Liver (tissue), 9 donors: ENCODE data around the gene RIIAD1. TPM values are rescaled to one million over a fixed set of nuclear protein-coding genes. Genes with fewer than 3 reads are reported as not detected.

Source experiments
- DNase-seq: peaks from one replicate; pipeline ENCODE4 v3.0.0-alpha.2; 2017; ENCODE audit warnings: low spot score
- H3K27ac ChIP-seq, 2 donors: one replicate each; pipeline ENCODE4 v1.7.0; 2013; ENCODE audit warnings: inconsistent platforms in 2 of 2, low read length in 2 of 2, control low read depth in 1 of 2, low read depth in 1 of 2, mild to moderate bottlenecking in 1 of 2
- H3K27me3 ChIP-seq, 4 donors: one replicate each; pipeline versions ENCODE4 v1.6.1 to v1.7.0; 2013; ENCODE audit warnings: low read length in 3 of 4, inconsistent platforms in 1 of 4, mild to moderate bottlenecking in 1 of 4, moderate library complexity in 1 of 4; ENCODE audit not compliant: control insufficient read depth in 4 of 4, insufficient read depth in 4 of 4
- H3K36me3 ChIP-seq, 4 donors: one replicate each; pipeline versions ENCODE4 v1.6.1 to v1.7.0; 2013; ENCODE audit warnings: low read length in 3 of 4, mild to moderate bottlenecking in 3 of 4, low read depth in 1 of 4, moderate library complexity in 1 of 4; ENCODE audit not compliant: control insufficient read depth in 4 of 4, insufficient read depth in 3 of 4
- H3K4me1 ChIP-seq, 4 donors: one replicate each; pipeline versions ENCODE4 v1.6.1 to v1.7.0; 2013; ENCODE audit warnings: low read length in 3 of 4, mild to moderate bottlenecking in 3 of 4, moderate library complexity in 1 of 4; ENCODE audit not compliant: control insufficient read depth in 4 of 4, insufficient read depth in 4 of 4
- H3K4me3 ChIP-seq, 3 donors: one replicate each; pipeline versions ENCODE4 v1.6.1 to v1.7.0; 2013; ENCODE audit warnings: low read length in 3 of 3, control low read depth in 1 of 3, low read depth in 1 of 3, mild to moderate bottlenecking in 1 of 3
- H3K9ac ChIP-seq, 2 donors: one replicate each; pipeline ENCODE4 v1.7.0; 2013; ENCODE audit warnings: low read length in 2 of 2, mild to moderate bottlenecking in 2 of 2, moderate library complexity in 2 of 2, control low read depth in 1 of 2, low read depth in 1 of 2
- H3K9me3 ChIP-seq, 4 donors: one replicate each; pipeline versions ENCODE4 v1.6.1 to v1.7.0; 2013; ENCODE audit warnings: low read length in 3 of 4; ENCODE audit not compliant: control insufficient read depth in 4 of 4
- ATF3 ChIP-seq: IDR thresholded peaks from 2 replicates; pipeline ENCODE4 v1.6.1; 2016; ENCODE audit warnings: antibody characterized with exemption
- CTCF ChIP-seq: fragments of 150-350 bp; IDR thresholded peaks from 2 replicates; pipeline ENCODE4 v1.5.1; 2017; ENCODE audit warnings: improper control_type of control experiment, low read depth, low read length; ENCODE audit not compliant: missing input control
- EGR1 ChIP-seq, 2 donors: IDR thresholded peaks; 2 replicates each; pipeline ENCODE4 v1.6.1; 2016 to 2018; ENCODE audit warnings: antibody characterized with exemption in 2 of 2, low read depth in 2 of 2
- FOXA1 ChIP-seq: IDR thresholded peaks from 2 replicates; pipeline ENCODE4 v1.6.1; 2016; ENCODE audit warnings: antibody characterized with exemption
- FOXA2 ChIP-seq: IDR thresholded peaks from 2 replicates; pipeline ENCODE4 v1.6.1; 2016; ENCODE audit warnings: antibody characterized with exemption
- GABPA ChIP-seq, 2 donors: IDR thresholded peaks in 1 of 2; conservative IDR thresholded peaks in 1 of 2; 2 replicates each; pipeline ENCODE4 v1.6.1; 2016; ENCODE audit warnings: antibody characterized with exemption in 2 of 2, mild to moderate bottlenecking in 1 of 2, moderate library complexity in 1 of 2
- HNF4A ChIP-seq, 2 donors: conservative IDR thresholded peaks; 2 replicates each; pipeline ENCODE4 v1.6.1; 2016; ENCODE audit warnings: antibody characterized with exemption in 2 of 2, mild to moderate bottlenecking in 2 of 2
- HNF4G ChIP-seq: IDR thresholded peaks from 2 replicates; pipeline ENCODE4 v1.6.1; 2016; ENCODE audit warnings: antibody characterized with exemption
- NR2F2 ChIP-seq: IDR thresholded peaks from 2 replicates; pipeline ENCODE4 v1.6.1; 2016; ENCODE audit warnings: antibody characterized with exemption
- RAD21 ChIP-seq, 2 donors: IDR thresholded peaks; 2 replicates each; pipeline ENCODE4 v1.6.1; 2016; ENCODE audit warnings: antibody characterized with exemption in 2 of 2, mild to moderate bottlenecking in 2 of 2
- REST ChIP-seq: IDR thresholded peaks from 2 replicates; pipeline ENCODE4 v1.6.1; 2016; ENCODE audit warnings: antibody characterized with exemption, mild to moderate bottlenecking
- RXRA ChIP-seq, 2 donors: IDR thresholded peaks; 2 replicates each; pipeline ENCODE4 v1.6.1; 2017 to 2018; ENCODE audit warnings: antibody characterized with exemption in 2 of 2, mild to moderate bottlenecking in 1 of 2
- SP1 ChIP-seq: IDR thresholded peaks from 2 replicates; pipeline ENCODE4 v1.6.1; 2018; ENCODE audit warnings: antibody characterized with exemption, mild to moderate bottlenecking
- TAF1 ChIP-seq: conservative IDR thresholded peaks from 2 replicates; pipeline ENCODE4 v1.6.1; 2016; ENCODE audit warnings: antibody characterized with exemption, mild to moderate bottlenecking
- ZBTB33 ChIP-seq: IDR thresholded peaks from 2 replicates; pipeline ENCODE4 v1.6.1; 2016; ENCODE audit warnings: antibody characterized with exemption
- WGBS: extraction: QIAGEN DNeasy Blood & Tissue Kit; methylation state at CpG from one replicate; pipeline ENCODE4 v1.1.7; 2013; 5-methylcytosine and 5-hydroxymethylcytosine counted together
- polyA plus RNA-seq, 2 donors: library from polyadenylated mRNA; stranded (reverse) in 1 of 2; unstranded in 1 of 2; fragments of 200-250 nt in 1 of 2; fragments of >200 nt in 1 of 2; fragmentation: Nextera tagmentation in 1 of 2; extraction: Ambion mirVana in 1 of 2; gene quantifications; one replicate each; pipeline versions ENCODE4 v1.2.1 to v1.2.3, GENCODE V29; 2013 to 2015
- total RNA-seq, 2 donors: library from RNA; depleted of rRNA; stranded (reverse); fragments of >200 nt; gene quantifications; one replicate each; pipeline ENCODE4 v1.2.3, GENCODE V29; 2014
- donor health status: healthy.
- donor health status: healthy.
- donor health status: healthy.
- donor health status: healthy.
- donor health status: healthy.

The RIIAD1 gene
- total and polyA plus RNA-seq, 4 donors, result not detected

DNA sequence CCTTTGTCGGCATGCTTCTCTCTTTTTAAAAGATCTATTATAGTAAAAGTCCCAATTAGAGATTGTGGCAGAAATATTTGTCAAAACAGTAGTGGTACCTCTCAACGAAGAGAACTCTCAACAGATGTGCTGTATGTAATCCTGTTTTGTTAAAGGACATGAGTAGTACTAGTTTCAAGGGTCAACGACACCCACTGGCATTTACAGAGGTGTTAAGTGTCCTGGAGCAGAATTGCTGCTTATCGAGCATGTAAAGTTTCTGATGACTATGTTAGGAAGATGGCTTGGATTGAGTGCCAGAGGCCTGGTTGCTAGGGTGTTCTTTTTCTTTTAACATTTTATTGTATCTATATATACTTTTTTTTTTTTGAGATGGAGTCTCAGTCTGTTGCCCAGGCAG lies 31.8 kb upstream of the RIIAD1 start (continued):
- no peak for TF ChIP-seq REST

DNA sequence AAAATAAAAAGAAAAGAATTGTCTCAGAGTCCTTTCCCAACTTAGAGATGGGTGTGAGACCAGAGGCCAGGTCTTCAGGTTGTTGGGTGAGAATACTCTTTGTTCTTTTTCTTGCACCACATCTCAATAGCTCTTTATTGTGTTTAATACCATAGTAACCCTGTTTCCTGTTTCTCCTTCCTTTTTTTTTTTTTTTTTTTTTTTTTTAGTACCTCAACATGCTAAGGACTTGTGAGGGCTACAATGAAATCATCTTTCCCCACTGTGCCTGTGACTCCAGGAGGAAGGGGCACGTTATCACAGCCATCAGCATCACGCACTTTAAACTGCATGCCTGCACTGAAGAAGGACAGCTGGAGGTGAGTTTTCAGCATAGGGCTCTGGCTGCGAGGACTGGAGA lies 29.1 kb upstream of the RIIAD1 start:
- Histone ChIP-seq H3K36me3 (peaks cover 2 to 20% (median 11%) of the 10 kb centered on the region in 4 donors), H3K9me3 (no peaks in the 10 kb centered on the region), H3K9ac (no peak overlapping the region), H3K27ac (no peak overlapping the region), H3K4me1 (peaks cover 0 to 3% (median under 1%) of the 10 kb centered on the region in 4 donors), H3K4me3 (no peak overlapping the region), H3K27me3 (no peaks in the 10 kb centered on the region)
- no peak for DNase-seq
- WGBS, result 91% methylated on average over 3 of the region's 3 CpGs
- no peak for TF ChIP-seq HNF4A (conservative IDR thresholded peaks at IDR 0.05)
- no peak for TF ChIP-seq RAD21 (IDR thresholded peaks at IDR 0.05)
- no peak for TF ChIP-seq SP1
- TF ChIP-seq GABPA (IDR thresholded peaks at IDR 0.05 in 1 of 2, conservative IDR thresholded peaks at IDR 0.05 in 1 of 2), result no peak
- TF ChIP-seq TAF1, result no peak
- no peak for TF ChIP-seq FOXA2
- no peak for TF ChIP-seq ATF3
- TF ChIP-seq EGR1 (IDR thresholded peaks at IDR 0.05; ENCODE audit: low read depth in 2 of 2), result no peak
- no peak for TF ChIP-seq RXRA (IDR thresholded peaks at IDR 0.05)
- TF ChIP-seq ZBTB33, result no peak
- no peak for TF ChIP-seq HNF4G
- no peak for TF ChIP-seq FOXA1

DNA sequence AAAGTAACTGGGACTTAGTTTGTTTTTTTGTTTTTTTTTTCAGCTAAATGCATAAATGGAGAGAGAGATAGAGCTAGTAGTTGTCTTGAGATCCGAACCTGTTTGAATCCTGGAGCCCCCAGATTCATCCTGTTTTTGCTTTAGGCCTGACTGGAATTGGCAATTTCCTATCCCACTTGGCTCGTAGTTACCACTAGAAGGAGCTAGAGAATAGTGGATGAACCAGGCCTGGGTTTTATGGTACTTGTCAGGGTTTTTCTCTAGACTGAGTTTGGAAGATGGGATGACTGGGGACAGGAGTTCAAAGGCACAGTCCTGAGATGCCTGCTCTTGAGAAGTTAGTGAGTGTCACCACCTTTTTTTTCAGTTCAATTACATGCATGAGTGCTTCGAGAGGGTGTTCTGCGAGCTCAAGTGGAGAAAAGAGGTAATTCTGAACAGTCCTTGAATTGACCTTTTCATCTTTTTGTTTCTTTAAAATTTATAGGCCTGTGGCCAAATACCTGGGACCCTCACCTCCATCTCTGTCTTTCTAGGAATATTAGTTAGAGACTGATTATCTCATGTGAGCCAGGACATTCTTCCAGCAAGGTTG lies 28.2 kb upstream of the RIIAD1 start:
- no peak overlapping the region for H3K27ac ChIP-seq
- 79% methylated on average over 4 of the region's 4 CpGs for WGBS
- TF ChIP-seq NR2F2, result no peak
- TF ChIP-seq RAD21 (IDR thresholded peaks at IDR 0.05), result peak; percentile 81 to 88
- TF ChIP-seq SP1, result no peak
- peak; percentile 51 for TF ChIP-seq CTCF
- H3K9ac ChIP-seq, result no peak overlapping the region
- H3K4me3 ChIP-seq, result no peak overlapping the region
- peaks cover 4 to 25% (median 11%) of the 10 kb centered on the region in 4 donors for H3K36me3 ChIP-seq
- DNase-seq, result no peak
- H3K4me1 ChIP-seq, result no peaks in the 10 kb centered on the region
- H3K27me3 ChIP-seq, result no peaks in the 10 kb centered on the region
- H3K9me3 ChIP-seq, result no peaks in the 10 kb centered on the region
